GM21423 (cell line): ENCODE data around the gene DAO.
"Not testable (repeated sequence)": the region's sequence is repeated elsewhere in the genome, so short reads cannot be mapped to it uniquely, and the experiment has no call there.

ENCODE experiments used
- ATAC-seq: cut with Tn5 transposase; IDR thresholded peaks from one replicate; pipeline ENCODE4 v1.9.1; 2021; ENCODE audit warnings: mild to moderate bottlenecking, moderate library complexity; ENCODE audit not compliant: unreplicated experiment

DAO gene

GRCh38 chr12:108866083-108866482 lies 13.8 kb upstream of the DAO start:
- not testable (repeated sequence) for ATAC-seq

DNA sequence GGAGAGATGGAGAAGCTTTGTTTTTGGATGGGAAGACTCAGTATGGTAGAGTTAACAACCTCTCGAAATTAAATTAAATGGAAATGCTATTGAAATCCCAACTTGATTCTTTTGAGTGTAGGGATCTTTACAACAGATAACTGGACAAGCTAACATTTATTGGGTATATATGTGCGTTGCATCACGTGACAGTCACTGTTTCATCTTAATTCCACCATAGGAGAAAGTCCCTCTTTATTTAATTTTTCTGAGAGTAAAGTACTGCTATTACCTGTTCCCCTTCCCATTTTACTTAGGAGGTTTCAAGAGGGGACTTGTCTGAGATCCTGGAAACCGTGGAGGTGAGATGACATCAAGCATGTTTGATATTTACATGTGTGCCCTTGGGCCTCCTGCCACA lies 11.1 kb upstream of the DAO start:
- no peak for ATAC-seq

GRCh38 chr12:108875280-108875679 lies 4.6 kb upstream of the DAO start:
- no peak for ATAC-seq

DNA sequence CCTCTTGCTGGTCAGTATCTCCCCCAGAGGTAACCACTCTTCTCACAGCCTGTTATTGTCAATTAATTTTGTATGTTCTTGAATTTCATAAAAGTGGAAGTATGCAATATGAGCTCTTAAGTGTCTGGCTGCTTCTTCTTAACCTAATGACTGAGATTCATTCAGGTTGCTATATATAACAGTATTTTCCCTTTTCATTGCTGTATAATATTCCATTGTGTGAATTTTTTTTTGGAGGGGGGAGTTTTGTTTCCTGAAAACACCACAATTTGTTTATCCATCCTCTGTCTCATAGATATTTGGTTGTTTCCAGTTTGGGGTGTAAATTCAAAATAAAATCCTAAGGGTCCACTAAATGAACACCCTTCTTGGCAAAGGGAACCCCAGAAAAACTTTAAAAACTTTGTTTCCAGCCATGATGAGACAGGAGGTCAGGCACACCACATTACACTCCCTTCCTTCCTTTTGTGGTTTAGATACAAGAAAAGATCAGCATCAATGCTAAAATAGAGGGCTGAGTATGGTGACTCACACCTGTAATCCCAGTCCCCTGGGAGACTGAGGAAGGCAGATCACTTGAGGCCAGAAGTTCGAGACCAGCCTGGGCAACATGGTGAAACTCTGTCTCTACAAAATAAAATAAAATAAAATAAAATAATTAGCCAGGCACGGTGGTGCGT lies 4.1 kb upstream of the DAO start:
- no peak for ATAC-seq

DNA sequence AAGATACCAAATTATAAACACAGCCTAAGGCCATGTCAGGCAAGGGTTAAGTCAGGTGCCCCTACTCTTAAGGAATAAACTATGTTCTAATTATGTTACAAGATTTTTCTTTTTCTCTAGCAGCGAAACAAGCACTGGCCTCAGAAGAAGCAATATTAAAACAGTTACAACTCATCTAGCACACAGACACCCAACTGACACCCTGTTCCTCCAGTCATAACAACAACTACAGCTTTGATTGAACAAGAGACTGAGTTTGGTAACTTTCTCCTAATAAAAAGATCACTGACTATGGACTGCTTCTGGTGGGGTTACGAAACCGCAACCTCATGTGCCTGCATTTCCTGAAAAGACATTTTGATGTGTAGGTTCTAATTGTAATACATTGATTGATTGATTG lies 3.3 kb upstream of the DAO start:
- no peak for ATAC-seq

GRCh38 chr12:108881953-108882352 lies 2.1 kb downstream of the DAO start:
- no peak for ATAC-seq

GRCh38 chr12:108884116-108885012 lies 4.5 kb downstream of the DAO start:
- ATAC-seq, result no peak

- no peak for ATAC-seq
These were observed 7.2 kb downstream of the DAO start for GRCh38 chr12:108886873-108887629.

GRCh38 chr12:108888031-108888430 lies 8.1 kb downstream of the DAO start:
- ATAC-seq, result no peak

- ATAC-seq, result no peak
These were observed 10.3 kb downstream of the DAO start for GRCh38 chr12:108890208-108890607.

DNA sequence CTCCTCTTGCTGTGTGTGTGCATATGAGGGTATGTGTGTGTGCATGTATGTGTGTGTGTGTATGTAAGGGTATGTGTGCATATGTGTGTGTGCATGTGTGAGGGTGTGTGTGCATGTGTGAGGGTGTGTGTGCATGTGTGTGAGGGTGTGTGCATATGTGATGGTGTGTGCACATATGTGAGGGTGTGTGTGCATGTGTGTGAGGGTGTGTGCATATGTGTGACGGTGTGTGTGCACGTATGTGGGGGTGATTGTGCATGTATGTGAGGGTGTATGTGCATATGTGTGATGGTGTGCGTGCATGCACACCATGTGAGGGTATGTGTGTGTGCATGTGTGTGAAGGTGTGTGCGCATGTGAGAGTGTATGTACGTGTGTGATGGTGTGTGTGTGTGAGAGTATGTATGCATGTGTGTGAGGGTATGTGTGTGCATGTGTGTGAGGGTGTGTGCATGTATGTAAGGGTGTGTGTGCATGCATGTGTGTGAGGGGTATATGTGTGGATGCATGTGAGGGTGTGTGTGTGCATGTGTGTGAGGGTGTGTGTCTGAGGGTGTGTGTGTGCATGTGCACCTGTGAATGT lies 15.4 kb downstream of the DAO start:
- no peak for ATAC-seq

- no peak for ATAC-seq
These were observed 16.4 kb downstream of the DAO start for GRCh38 chr12:108896336-108896735.

GRCh38 chr12:108896817-108897216 lies 16.9 kb downstream of the DAO start:
- ATAC-seq, result no peak

GRCh38 chr12:108899145-108899544 lies 19.3 kb downstream of the DAO start:
- no peak for ATAC-seq

DNA sequence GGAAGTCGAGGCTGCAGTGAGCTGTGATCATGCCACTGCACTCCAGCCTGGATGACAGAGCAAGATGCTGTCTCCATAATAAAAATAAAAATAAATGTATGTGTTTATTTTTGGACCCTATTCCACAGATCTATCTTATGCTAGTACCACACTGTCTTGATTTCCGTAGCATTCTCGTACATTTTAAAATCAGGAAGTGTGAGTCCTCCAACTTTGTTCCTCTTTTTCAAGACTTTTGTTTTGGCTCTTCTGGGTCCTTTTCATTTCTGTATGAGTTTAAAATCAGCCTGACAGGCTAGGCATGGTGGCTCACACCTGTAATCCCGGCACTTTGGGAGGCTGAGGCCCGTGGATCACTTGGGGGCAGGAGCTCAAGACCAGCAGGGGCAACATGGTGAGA lies 25.8 kb downstream of the DAO start:
- no peak for ATAC-seq

- ATAC-seq, result no peak
These were observed 27.1 kb downstream of the DAO start for GRCh38 chr12:108906971-108907370.

DNA sequence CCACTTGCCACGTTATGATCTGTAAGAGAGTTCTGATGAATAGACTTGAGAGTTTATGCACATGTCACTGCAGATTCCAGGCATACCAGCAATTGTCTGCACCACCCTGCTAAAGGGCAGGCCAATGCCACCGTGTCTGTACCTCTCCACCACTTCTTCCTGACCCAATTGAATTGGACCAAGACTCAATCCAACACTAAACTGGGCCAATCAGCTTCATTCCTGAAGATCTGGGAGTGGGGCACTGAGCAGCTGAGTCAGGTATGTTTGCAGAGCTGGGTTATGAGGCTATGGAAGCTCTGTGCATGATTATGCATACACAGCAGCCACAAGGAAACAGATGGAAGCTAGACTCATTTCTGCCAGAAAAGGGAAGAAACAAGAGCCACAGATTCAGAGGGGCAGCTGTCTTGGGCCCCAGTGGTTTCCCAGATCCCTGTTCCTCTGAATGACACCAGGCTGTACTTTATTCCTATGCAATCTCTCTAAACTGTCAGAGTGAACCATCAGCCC lies 28.0 kb downstream of the DAO start:
- ATAC-seq, result no peak

GRCh38 chr12:108910336-108910735 lies 30.4 kb downstream of the DAO start:
- no peak for ATAC-seq

DNA sequence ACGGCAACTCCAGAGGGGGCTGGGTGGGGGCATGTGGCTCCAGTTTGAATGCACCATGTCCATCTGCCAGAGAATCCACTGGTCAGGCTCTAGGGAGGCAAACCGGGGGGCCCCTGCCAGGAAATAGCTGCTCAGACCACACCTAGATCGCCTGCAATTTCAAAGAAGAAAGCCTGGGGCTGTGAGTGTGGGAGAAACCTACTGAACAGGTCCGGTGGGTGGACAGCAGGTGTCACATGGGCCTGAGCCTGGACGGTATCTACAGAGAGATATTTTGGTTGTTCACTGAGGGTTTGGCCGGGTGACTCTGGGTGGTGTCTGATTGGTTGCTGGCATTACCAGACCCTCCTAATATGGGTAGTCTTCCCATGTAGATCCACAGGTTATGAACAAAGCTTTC lies 32.0 kb downstream of the DAO start:
- no peak for ATAC-seq

DNA sequence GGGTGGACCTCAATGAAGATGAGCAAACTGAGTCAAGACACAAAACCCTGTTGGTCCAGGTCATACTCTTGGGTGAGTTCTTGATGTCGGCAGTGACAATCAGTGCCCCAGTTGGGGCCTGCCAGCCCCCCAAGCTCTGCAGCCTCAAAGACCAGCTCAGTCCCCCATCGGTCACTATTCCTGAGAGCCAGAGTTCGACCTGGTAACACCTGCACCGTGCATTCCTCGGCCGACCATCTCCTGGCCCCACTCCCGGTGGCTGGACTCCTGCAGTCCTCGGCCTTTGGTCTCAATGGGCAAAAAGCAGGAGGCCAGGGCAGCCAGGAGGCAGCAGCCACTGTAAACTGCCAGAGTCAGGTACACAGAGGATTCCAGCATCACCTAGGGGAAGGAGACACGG lies 32.5 kb downstream of the DAO start:
- no peak for ATAC-seq

- ATAC-seq, result no peak
These were observed 34.2 kb downstream of the DAO start for GRCh38 chr12:108914121-108914531.
